ENCODE measurements around the gene NUDT19. TPM values are rescaled to one million over a fixed set of nuclear protein-coding genes. Genes with fewer than 3 reads are reported as not detected.
A peak's percentile ranks its signal among the peaks of the same experiment; 100 is the strongest.

NUDT19 gene
- total and polyA plus RNA-seq, 9 of the 15 experiments (the other 6 are each of a cell fraction or from before 2014, with no cell fraction given): 9.6 to 38.6 (median 14.4) TPM

GRCh38 chr19:32686847-32687475 lies 4.7 kb upstream of the NUDT19 start (continued):
- TF ChIP-seq, protein P1, sequence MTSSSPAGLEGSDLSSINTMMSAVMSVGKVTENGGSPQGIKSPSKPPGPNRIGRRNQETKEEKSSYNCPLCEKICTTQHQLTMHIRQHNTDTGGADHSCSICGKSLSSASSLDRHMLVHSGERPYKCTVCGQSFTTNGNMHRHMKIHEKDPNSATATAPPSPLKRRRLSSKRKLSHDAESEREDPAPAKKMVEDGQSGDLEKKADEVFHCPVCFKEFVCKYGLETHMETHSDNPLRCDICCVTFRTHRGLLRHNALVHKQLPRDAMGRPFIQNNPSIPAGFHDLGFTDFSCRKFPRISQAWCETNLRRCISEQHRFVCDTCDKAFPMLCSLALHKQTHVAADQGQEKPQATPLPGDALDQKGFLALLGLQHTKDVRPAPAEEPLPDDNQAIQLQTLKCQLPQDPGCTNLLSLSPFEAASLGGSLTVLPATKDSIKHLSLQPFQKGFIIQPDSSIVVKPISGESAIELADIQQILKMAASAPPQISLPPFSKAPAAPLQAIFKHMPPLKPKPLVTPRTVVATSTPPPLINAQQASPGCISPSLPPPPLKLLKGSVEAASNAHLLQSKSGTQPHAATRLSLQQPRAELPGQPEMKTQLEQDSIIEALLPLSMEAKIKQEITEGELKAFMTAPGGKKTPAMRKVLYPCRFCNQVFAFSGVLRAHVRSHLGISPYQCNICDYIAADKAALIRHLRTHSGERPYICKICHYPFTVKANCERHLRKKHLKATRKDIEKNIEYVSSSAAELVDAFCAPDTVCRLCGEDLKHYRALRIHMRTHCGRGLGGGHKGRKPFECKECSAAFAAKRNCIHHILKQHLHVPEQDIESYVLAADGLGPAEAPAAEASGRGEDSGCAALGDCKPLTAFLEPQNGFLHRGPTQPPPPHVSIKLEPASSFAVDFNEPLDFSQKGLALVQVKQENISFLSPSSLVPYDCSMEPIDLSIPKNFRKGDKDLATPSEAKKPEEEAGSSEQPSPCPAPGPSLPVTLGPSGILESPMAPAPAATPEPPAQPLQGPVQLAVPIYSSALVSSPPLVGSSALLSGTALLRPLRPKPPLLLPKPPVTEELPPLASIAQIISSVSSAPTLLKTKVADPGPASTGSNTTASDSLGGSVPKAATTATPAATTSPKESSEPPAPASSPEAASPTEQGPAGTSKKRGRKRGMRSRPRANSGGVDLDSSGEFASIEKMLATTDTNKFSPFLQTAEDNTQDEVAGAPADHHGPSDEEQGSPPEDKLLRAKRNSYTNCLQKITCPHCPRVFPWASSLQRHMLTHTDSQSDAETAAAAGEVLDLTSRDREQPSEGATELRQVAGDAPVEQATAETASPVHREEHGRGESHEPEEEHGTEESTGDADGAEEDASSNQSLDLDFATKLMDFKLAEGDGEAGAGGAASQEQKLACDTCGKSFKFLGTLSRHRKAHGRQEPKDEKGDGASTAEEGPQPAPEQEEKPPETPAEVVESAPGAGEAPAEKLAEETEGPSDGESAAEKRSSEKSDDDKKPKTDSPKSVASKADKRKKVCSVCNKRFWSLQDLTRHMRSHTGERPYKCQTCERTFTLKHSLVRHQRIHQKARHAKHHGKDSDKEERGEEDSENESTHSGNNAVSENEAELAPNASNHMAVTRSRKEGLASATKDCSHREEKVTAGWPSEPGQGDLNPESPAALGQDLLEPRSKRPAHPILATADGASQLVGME (CRISPR knock-in tag; IDR thresholded peaks at IDR 0.05): peak; percentile 98
- TF ChIP-seq, protein P2, sequence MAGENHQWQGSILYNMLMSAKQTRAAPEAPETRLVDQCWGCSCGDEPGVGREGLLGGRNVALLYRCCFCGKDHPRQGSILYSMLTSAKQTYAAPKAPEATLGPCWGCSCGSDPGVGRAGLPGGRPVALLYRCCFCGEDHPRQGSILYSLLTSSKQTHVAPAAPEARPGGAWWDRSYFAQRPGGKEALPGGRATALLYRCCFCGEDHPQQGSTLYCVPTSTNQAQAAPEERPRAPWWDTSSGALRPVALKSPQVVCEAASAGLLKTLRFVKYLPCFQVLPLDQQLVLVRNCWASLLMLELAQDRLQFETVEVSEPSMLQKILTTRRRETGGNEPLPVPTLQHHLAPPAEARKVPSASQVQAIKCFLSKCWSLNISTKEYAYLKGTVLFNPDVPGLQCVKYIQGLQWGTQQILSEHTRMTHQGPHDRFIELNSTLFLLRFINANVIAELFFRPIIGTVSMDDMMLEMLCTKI (IDR thresholded peaks at IDR 0.05; ENCODE audit: partially characterized antibody): no peak
- TF ChIP-seq SRF (CRISPR knock-in tag; IDR thresholded peaks at IDR 0.05): 0 out of 4 replicates have a peak, but pooled peaks of 1 of the 2 experiments have one; percentile 60
- TF ChIP-seq MEF2A (IDR thresholded peaks at IDR 0.05; ENCODE audit: control insufficient read depth, low read depth, low read length): no peak
- no peak for TF ChIP-seq NFATC3 (IDR thresholded peaks at IDR 0.05)
- peak; percentile 88 for TF ChIP-seq HOMEZ (CRISPR knock-in tag; IDR thresholded peaks at IDR 0.05)
- TF ChIP-seq YY1 (IDR thresholded peaks at IDR 0.05; ENCODE audit: borderline replicate concordance in 1 of 3, control insufficient read depth in 1 of 3, extremely low read depth in 1 of 3, insufficient read depth in 3 of 3, insufficient read length in 1 of 3, insufficient replicate concordance in 2 of 3, low read depth in 1 of 3, low read length in 2 of 3): no peak
- 0 out of 2 replicates have a peak, but pooled peaks have one; percentile 81 for TF ChIP-seq NR2F6 (CRISPR knock-in tag; IDR thresholded peaks at IDR 0.05)
- TF ChIP-seq GTF2A2 (tag; IDR thresholded peaks at IDR 0.05): peak; percentile 89
- TF ChIP-seq ZNF431 (CRISPR knock-in tag; IDR thresholded peaks at IDR 0.05): no peak
- no peak for TF ChIP-seq RBM17 (IDR thresholded peaks at IDR 0.05; ENCODE audit: borderline replicate concordance, low read depth, low read length)
- TF ChIP-seq, protein P3, sequence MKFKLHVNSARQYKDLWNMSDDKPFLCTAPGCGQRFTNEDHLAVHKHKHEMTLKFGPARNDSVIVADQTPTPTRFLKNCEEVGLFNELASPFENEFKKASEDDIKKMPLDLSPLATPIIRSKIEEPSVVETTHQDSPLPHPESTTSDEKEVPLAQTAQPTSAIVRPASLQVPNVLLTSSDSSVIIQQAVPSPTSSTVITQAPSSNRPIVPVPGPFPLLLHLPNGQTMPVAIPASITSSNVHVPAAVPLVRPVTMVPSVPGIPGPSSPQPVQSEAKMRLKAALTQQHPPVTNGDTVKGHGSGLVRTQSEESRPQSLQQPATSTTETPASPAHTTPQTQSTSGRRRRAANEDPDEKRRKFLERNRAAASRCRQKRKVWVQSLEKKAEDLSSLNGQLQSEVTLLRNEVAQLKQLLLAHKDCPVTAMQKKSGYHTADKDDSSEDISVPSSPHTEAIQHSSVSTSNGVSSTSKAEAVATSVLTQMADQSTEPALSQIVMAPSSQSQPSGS (CRISPR knock-in tag; IDR thresholded peaks at IDR 0.05): no peak
- TF ChIP-seq ZNF77 (CRISPR knock-in tag; IDR thresholded peaks at IDR 0.05): no peak
- TF ChIP-seq, protein P4, sequence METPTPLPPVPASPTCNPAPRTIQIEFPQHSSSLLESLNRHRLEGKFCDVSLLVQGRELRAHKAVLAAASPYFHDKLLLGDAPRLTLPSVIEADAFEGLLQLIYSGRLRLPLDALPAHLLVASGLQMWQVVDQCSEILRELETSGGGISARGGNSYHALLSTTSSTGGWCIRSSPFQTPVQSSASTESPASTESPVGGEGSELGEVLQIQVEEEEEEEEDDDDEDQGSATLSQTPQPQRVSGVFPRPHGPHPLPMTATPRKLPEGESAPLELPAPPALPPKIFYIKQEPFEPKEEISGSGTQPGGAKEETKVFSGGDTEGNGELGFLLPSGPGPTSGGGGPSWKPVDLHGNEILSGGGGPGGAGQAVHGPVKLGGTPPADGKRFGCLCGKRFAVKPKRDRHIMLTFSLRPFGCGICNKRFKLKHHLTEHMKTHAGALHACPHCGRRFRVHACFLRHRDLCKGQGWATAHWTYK (CRISPR knock-in tag; IDR thresholded peaks at IDR 0.05): peak; percentile 97
- TF ChIP-seq TBP (optimal IDR thresholded peaks at IDR 0.05; ENCODE audit: low read depth, low read length): no peak

Measured in K562 (cell line).